ENCODE results near the gene SLC6A18. TPM values are rescaled to one million over a fixed set of nuclear protein-coding genes. Genes with fewer than 3 reads are reported as not detected.

SLC6A18 gene
- total RNA-seq, 1 experiment from 2014 or later, result not detected

DNA sequence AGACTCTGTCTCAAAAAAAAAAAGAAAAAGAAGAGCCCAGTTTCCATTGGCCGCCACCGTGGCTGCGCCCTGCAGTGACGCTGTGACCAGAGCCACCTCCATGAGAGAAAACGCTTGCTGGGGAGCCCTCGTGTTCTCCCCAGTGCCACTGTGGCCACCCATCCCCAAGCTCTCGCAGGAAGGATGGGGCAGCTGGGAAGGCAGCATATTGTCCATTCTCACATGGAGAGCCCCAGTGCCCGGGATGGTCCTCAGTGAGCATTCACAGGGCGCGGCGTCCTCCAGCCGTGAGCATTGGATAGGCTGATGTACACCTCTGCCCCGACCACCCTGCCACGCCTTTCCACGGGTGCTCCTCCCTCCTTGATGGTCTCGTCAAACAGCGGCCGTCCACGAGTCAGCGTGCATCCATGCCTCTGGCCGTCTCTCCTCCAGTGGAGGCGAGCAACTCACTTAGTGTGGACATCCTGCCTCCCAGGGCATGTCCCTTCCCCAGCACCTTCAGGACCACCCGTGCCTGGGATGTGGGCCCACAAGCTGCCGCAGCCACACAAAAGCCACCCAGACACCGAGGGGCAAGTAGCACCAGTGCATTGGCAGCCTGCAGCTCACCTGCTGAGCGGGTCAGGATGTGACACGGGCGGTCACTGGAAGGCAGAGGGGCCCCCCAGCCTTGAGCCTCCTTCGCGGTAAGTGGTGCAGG is 47.2 kb upstream of the SLC6A18 start:
- intact Hi-C loops (cut with micrococcal nuclease; ENCODE audit: unreplicated experiment), result no loop called here
- CTCF ChIA-PET, result no interaction called here
- no peak for DNase-seq
- Mint-ChIP-seq H3K36me3 (ENCODE audit: insufficient read depth, unreplicated experiment) (peaks cover 4% of the 10 kb centered on the region), H3K4me3 (ENCODE audit: low read depth, unreplicated experiment) (no peak overlapping the region), H3K27me3 (ENCODE audit: unreplicated experiment) (peaks cover 9% of the 10 kb centered on the region), H3K27ac (ENCODE audit: unreplicated experiment) (no peak overlapping the region), H3K4me1 (ENCODE audit: low read depth, unreplicated experiment) (no peaks in the 10 kb centered on the region), H3K9me3 (ENCODE audit: low read depth, unreplicated experiment) (no peaks in the 10 kb centered on the region)
- TF ChIP-seq, protein P1, sequence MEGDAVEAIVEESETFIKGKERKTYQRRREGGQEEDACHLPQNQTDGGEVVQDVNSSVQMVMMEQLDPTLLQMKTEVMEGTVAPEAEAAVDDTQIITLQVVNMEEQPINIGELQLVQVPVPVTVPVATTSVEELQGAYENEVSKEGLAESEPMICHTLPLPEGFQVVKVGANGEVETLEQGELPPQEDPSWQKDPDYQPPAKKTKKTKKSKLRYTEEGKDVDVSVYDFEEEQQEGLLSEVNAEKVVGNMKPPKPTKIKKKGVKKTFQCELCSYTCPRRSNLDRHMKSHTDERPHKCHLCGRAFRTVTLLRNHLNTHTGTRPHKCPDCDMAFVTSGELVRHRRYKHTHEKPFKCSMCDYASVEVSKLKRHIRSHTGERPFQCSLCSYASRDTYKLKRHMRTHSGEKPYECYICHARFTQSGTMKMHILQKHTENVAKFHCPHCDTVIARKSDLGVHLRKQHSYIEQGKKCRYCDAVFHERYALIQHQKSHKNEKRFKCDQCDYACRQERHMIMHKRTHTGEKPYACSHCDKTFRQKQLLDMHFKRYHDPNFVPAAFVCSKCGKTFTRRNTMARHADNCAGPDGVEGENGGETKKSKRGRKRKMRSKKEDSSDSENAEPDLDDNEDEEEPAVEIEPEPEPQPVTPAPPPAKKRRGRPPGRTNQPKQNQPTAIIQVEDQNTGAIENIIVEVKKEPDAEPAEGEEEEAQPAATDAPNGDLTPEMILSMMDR (IDR thresholded peaks at IDR 0.05; ENCODE audit: unreplicated experiment), result no peak
- BruUV-seq (replicated peaks), result no TSS peak

DNA sequence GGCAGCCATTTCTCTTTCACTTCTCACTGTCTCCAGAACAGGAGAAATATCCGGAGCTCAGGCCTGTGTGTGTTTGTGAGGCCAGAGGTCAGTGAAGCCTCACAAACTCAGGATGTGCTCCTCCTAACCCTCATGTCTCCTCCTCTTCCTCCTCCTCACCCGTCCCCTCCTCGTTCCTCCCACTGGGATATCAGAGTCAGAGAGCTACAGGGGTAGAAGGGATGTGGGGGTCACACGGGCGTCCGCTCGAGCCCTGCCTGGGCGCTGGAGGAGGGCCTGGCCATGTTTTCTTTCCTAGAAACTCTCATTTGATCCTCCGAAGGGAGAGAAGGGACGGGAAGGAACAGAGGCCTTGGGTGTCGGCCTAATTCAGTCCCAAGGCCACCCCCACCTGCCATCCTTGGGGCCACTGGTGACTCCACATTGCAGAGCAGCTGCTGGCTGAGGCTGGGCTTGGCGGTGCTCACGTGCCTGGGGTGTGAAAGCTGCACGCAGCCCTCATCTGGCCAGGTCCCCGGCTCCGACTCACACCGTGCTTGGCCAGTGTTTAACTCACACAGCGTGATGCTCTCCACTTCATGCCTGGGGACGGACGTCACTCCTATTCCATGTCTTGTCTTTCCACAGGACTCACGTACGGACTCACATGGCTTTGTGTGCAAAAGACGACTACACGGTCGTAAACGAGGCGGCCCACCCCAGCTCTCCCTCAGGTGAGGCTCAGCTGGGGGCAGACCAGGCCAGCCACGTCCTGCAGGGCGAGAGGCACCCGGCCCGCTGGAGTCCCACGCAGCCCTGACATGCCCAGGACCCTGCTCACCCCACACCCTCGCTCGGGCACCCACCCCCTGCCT is 46.4 kb upstream of the SLC6A18 start:
- CTCF ChIA-PET, result no interaction called here

DNA sequence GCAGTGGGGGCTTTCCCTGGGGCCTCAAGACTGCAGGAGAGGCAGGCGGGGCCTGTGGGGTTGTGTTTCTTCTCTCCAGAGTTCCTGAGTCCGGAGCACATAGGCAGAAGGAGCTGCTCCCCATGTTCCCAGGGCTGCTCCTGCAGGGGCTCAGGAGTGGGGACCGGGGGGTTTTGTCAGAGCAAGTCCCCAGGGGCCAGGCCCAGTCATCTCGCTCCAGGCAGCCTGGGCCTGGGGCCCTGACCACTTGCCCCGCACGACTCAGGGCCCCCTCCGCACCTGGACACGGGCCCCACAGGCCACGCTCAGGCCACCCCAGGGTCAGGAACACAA is 45.8 kb upstream of the SLC6A18 start:
- Mint-ChIP-seq H3K4me1 (ENCODE audit: low read depth, unreplicated experiment) (no peaks in the 10 kb centered on the region), H3K9me3 (ENCODE audit: low read depth, unreplicated experiment) (no peaks in the 10 kb centered on the region), H3K27ac (ENCODE audit: unreplicated experiment) (no peak overlapping the region), H3K27me3 (ENCODE audit: unreplicated experiment) (peaks cover 9% of the 10 kb centered on the region), H3K36me3 (ENCODE audit: insufficient read depth, unreplicated experiment) (no peaks in the 10 kb centered on the region), H3K4me3 (ENCODE audit: low read depth, unreplicated experiment) (no peak overlapping the region)
- intact Hi-C loops (cut with micrococcal nuclease; ENCODE audit: unreplicated experiment), result no loop called here
- CTCF ChIA-PET, result interaction anchor here (0.5 kb wide), 1 partner anchor 147 kb away, joined by 11 read pairs; no protein-coding TSS in a partner anchor
- TF ChIP-seq, protein P1 (IDR thresholded peaks at IDR 0.05; ENCODE audit: unreplicated experiment), result no peak
- no peak for DNase-seq
- BruUV-seq (replicated peaks), result no TSS peak

More for the DNA sequence above, 46.4 kb upstream of the SLC6A18 start:
- H3K9me3 Mint-ChIP-seq (ENCODE audit: low read depth, unreplicated experiment), result no peaks in the 10 kb centered on the region
- H3K27me3 Mint-ChIP-seq (ENCODE audit: unreplicated experiment), result peaks cover 9% of the 10 kb centered on the region
- no peak overlapping the region for H3K4me3 Mint-ChIP-seq (ENCODE audit: low read depth, unreplicated experiment)
- H3K27ac Mint-ChIP-seq (ENCODE audit: unreplicated experiment), result no peak overlapping the region
- TF ChIP-seq, protein P1 (IDR thresholded peaks at IDR 0.05; ENCODE audit: unreplicated experiment), result no peak
- BruUV-seq (replicated peaks), result no TSS peak
- no peaks in the 10 kb centered on the region for H3K4me1 Mint-ChIP-seq (ENCODE audit: low read depth, unreplicated experiment)
- intact Hi-C loops (cut with micrococcal nuclease; ENCODE audit: unreplicated experiment), result no loop called here
- DNase-seq, result no peak
- H3K36me3 Mint-ChIP-seq (ENCODE audit: insufficient read depth, unreplicated experiment), result no peaks in the 10 kb centered on the region

DNA sequence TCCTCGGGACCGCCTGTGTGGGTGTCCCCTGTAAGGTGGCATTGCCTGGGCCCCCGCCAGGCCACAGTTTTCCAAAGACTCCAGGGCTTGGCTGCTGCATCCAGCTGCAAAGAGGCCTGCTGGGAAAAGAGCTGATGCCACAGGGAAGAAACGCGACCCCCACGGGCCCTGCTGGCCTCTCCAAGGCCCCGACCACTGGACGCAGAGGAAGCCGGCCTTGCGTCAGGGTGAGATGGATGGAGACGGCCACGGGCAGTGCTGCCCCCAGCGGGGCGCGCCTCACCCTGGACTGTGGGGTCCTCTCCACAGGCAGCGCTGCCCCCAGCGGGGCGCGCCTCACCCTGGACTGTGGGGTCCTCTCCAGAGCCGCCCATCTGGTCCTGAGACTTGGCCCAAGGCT is 45.1 kb upstream of the SLC6A18 start:
- H3K27me3 Mint-ChIP-seq (ENCODE audit: unreplicated experiment), result peaks cover 9% of the 10 kb centered on the region
- no peak overlapping the region for H3K4me3 Mint-ChIP-seq (ENCODE audit: low read depth, unreplicated experiment)
- no TSS peak for BruUV-seq (replicated peaks)
- H3K9me3 Mint-ChIP-seq (ENCODE audit: low read depth, unreplicated experiment), result no peaks in the 10 kb centered on the region
- no peaks in the 10 kb centered on the region for H3K36me3 Mint-ChIP-seq (ENCODE audit: insufficient read depth, unreplicated experiment)
- CTCF ChIA-PET, result interaction anchor here (0.5 to 1.2 kb wide), 2 partner anchors 24 to 146 kb away, joined by 3 to 11 read pairs; no protein-coding TSS in a partner anchor
- intact Hi-C loops (cut with micrococcal nuclease; ENCODE audit: unreplicated experiment), result no loop called here
- no peaks in the 10 kb centered on the region for H3K4me1 Mint-ChIP-seq (ENCODE audit: low read depth, unreplicated experiment)
- TF ChIP-seq, protein P1 (IDR thresholded peaks at IDR 0.05; ENCODE audit: unreplicated experiment), result no peak
- H3K27ac Mint-ChIP-seq (ENCODE audit: unreplicated experiment), result no peak overlapping the region
- DNase-seq, result no peak
